OCI-LY7 (cell line): ENCODE measurements around the gene AZGP1.

ENCODE experiments used
- EZH2phosphoT487 ChIP-seq: fragments of 200-600 bp; sonication (generic); IDR thresholded peaks from 2 replicates; pipeline ENCODE4 v1.6.1; 2018; ENCODE audit warnings: low read depth, borderline replicate concordance, mild to moderate bottlenecking, mixed run types, antibody characterized with exemption, low read length, moderate library complexity, mixed read lengths
- TF ChIP-seq, protein P1 (sequence below): fragments of 200-600 bp; sonication (generic); conservative IDR thresholded peaks from 2 replicates; pipeline ENCODE4 v1.5.1; 2014; ENCODE audit warnings: mild to moderate bottlenecking, antibody characterized with exemption, low read length, moderate library complexity, mixed read lengths

- TF ChIP-seq, protein P1, sequence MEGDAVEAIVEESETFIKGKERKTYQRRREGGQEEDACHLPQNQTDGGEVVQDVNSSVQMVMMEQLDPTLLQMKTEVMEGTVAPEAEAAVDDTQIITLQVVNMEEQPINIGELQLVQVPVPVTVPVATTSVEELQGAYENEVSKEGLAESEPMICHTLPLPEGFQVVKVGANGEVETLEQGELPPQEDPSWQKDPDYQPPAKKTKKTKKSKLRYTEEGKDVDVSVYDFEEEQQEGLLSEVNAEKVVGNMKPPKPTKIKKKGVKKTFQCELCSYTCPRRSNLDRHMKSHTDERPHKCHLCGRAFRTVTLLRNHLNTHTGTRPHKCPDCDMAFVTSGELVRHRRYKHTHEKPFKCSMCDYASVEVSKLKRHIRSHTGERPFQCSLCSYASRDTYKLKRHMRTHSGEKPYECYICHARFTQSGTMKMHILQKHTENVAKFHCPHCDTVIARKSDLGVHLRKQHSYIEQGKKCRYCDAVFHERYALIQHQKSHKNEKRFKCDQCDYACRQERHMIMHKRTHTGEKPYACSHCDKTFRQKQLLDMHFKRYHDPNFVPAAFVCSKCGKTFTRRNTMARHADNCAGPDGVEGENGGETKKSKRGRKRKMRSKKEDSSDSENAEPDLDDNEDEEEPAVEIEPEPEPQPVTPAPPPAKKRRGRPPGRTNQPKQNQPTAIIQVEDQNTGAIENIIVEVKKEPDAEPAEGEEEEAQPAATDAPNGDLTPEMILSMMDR, result no peak
- TF ChIP-seq EZH2phosphoT487, result no peak
Observed at GRCh38 chr7:99996755-99997544, 21.1 kb upstream of the AZGP1 start.
